A549 (cell line): ENCODE measurements around the gene GCC2. TPM values are rescaled to one million over a fixed set of nuclear protein-coding genes. Genes with fewer than 3 reads are reported as not detected.

Experiments used
- ATAC-seq, 2 experiments: fragments of 200-7000 bp in 1 of 2; fragments of >200 bp in 1 of 2; cut with Nextera tagmentation in 1 of 2; cut with Tn5 transposase in 1 of 2; 3 replicates each; pipeline versions ENCODE4 v1.8.0 to v1.9.1; 2018 to 2020; ENCODE audit warnings: mild to moderate bottlenecking in 1 of 2, moderate library complexity in 1 of 2
- CTCF ChIA-PET: fragments of 300-600 bp; sonication (Branson Sonifier 250); formaldehyde crosslinking; extraction: SDS; loops from one replicate; lab custom pipeline; 2021; ENCODE audit warnings: antibody characterized with exemption, inconsistent platforms; lab: Yijun Ruan, JAX
- POLR2A ChIA-PET: fragments of 350-600 bp; formaldehyde crosslinking; extraction: SDS; loops from one replicate; lab custom pipeline; 2021; ENCODE audit warnings: antibody characterized with exemption, inconsistent platforms; lab: Yijun Ruan, JAX
- DNase-seq, 2 experiments: peaks; one replicate each; pipeline versions ENCODE4 v3.0.0 to v3.0.0-alpha.2; 2011 to 2016; ENCODE audit warnings: low read depth in 1 of 2, low spot score in 1 of 2
- FAIRE-seq: peaks from 2 replicates; lab custom pipeline; 2011; peaks lifted over from hg19 to GRCh38; lab: Jason Lieb, UNC
- H3K27ac ChIP-seq, 2 experiments: fragments of >200 bp; sonication (Bioruptor Twin); formaldehyde crosslinking; 3 replicates each; pipeline ENCODE4 v1.5.1; 2016 to 2017
- H3K4me1 ChIP-seq: fragments of >200 bp; sonication (Bioruptor Twin); formaldehyde crosslinking; 3 replicates; pipeline ENCODE4 v1.6.1; 2016
- H3K4me2 ChIP-seq: fragments of >200 bp; sonication (Bioruptor Twin); formaldehyde crosslinking; 3 replicates; pipeline ENCODE4 v1.6.1; 2016
- H3K4me3 ChIP-seq: fragments of >200 bp; sonication (Bioruptor Twin); formaldehyde crosslinking; 3 replicates; pipeline ENCODE4 v1.5.1; 2016
- H3K9me3 ChIP-seq: fragments of >200 bp; sonication (Bioruptor Twin); formaldehyde crosslinking; 3 replicates; pipeline ENCODE4 v1.6.1; 2016
- CBX2 ChIP-seq: fragments of 200-600 bp; sonication (generic); IDR thresholded peaks from 2 replicates; pipeline ENCODE4 v1.6.1; 2016; ENCODE audit warnings: low read depth, mild to moderate bottlenecking, borderline replicate concordance
- CBX8 ChIP-seq: fragments of 200-600 bp; sonication (generic); IDR thresholded peaks from 2 replicates; pipeline ENCODE4 v1.6.1; 2016
- E2F6 ChIP-seq: IDR thresholded peaks from 2 replicates; pipeline ENCODE4 v1.6.1; 2012; ENCODE audit warnings: low read depth, borderline replicate concordance
- EHF ChIP-seq: fragments of 250-450 bp; sonication (Bioruptor Pico); IDR thresholded peaks from 2 replicates; pipeline ENCODE4 v1.5.0; 2020; ENCODE audit warnings: mild to moderate bottlenecking
- EHMT2 ChIP-seq: fragments of 200-600 bp; sonication (generic); IDR thresholded peaks from 2 replicates; pipeline ENCODE4 v1.6.1; 2016; ENCODE audit warnings: antibody characterized with exemption, low read depth, mild to moderate bottlenecking, moderate library complexity
- EP300 ChIP-seq, 2 experiments: fragments of >200 bp; sonication (Bioruptor Twin); formaldehyde crosslinking; IDR thresholded peaks; 2 replicates in 1 of 2; 3 replicates in 1 of 2; pipeline ENCODE4 v1.6.1; 2016 to 2017
- ESRRA ChIP-seq: fragments of 150-350 bp; IDR thresholded peaks from 2 replicates; pipeline ENCODE4 v1.6.1; 2014; ENCODE audit warnings: mild to moderate bottlenecking, low read length, borderline replicate concordance
- FOSB ChIP-seq: fragments of 250-450 bp; sonication (Bioruptor Pico); IDR thresholded peaks from 2 replicates; pipeline ENCODE4 v1.5.0; 2020; ENCODE audit warnings: mild to moderate bottlenecking, moderate library complexity
- GATA3 ChIP-seq: IDR thresholded peaks from 2 replicates; pipeline ENCODE4 v1.6.1; 2012; ENCODE audit warnings: borderline replicate concordance
- HMGXB4 ChIP-seq: fragments of 250-450 bp; sonication (Bioruptor Pico); IDR thresholded peaks from 2 replicates; pipeline ENCODE4 v1.5.0; 2021; ENCODE audit warnings: mild to moderate bottlenecking, moderate library complexity, borderline replicate concordance
- HOXA7 ChIP-seq: fragments of 250-450 bp; sonication (Bioruptor Pico); IDR thresholded peaks from 2 replicates; pipeline ENCODE4 v1.5.0; 2020; ENCODE audit warnings: mild to moderate bottlenecking, moderate library complexity
- HOXB13 ChIP-seq: fragments of 250-450 bp; sonication (Bioruptor Pico); IDR thresholded peaks from 2 replicates; pipeline ENCODE4 v1.5.0; 2020; ENCODE audit warnings: low read depth, mild to moderate bottlenecking, moderate library complexity
- HOXB5 ChIP-seq: fragments of 250-450 bp; sonication (Bioruptor Pico); IDR thresholded peaks from 2 replicates; pipeline ENCODE4 v1.5.0; 2020; ENCODE audit warnings: mild to moderate bottlenecking, moderate library complexity
- JUN ChIP-seq, 2 experiments: fragments of >200 bp; sonication (Bioruptor Twin); formaldehyde crosslinking; IDR thresholded peaks; 2 replicates in 1 of 2; 3 replicates in 1 of 2; pipeline ENCODE4 v1.6.1; 2016 to 2017
- JUNB ChIP-seq: fragments of >200 bp; sonication (Bioruptor Twin); formaldehyde crosslinking; IDR thresholded peaks from 2 replicates; pipeline ENCODE4 v1.6.1; 2016
- KDM1A ChIP-seq: fragments of 200-600 bp; sonication (generic); IDR thresholded peaks from 2 replicates; pipeline ENCODE4 v1.6.1; 2016; ENCODE audit warnings: low read depth, mild to moderate bottlenecking
- MAZ ChIP-seq: fragments of 150-350 bp; IDR thresholded peaks from 2 replicates; pipeline ENCODE4 v1.6.1; 2014; ENCODE audit warnings: antibody characterized with exemption, low read depth, low read length, borderline replicate concordance
- NPAS2 ChIP-seq: fragments of 250-450 bp; sonication (Bioruptor Pico); IDR thresholded peaks from 2 replicates; pipeline ENCODE4 v1.8.0; 2022; ENCODE audit warnings: mild to moderate bottlenecking, moderate library complexity, borderline replicate concordance
- PBX3 ChIP-seq: IDR thresholded peaks from 2 replicates; pipeline ENCODE4 v1.6.1; 2012
- POLR2A ChIP-seq: IDR thresholded peaks from 2 replicates; pipeline ENCODE4 v1.6.1; 2012; ENCODE audit warnings: mild to moderate bottlenecking, low read length
- RNF2 ChIP-seq: fragments of 200-600 bp; sonication (generic); IDR thresholded peaks from 2 replicates; pipeline ENCODE4 v1.6.1; 2016; ENCODE audit warnings: low read depth, mild to moderate bottlenecking, antibody characterized with exemption, moderate library complexity, borderline replicate concordance
- SMC3 ChIP-seq: fragments of >200 bp; sonication (Bioruptor Twin); formaldehyde crosslinking; IDR thresholded peaks from 3 replicates; pipeline ENCODE4 v1.6.1; 2018; ENCODE audit warnings: inconsistent platforms
- TFCP2L1 ChIP-seq: fragments of 250-450 bp; sonication (Bioruptor Pico); IDR thresholded peaks from 2 replicates; pipeline ENCODE4 v1.5.0; 2021; ENCODE audit warnings: mild to moderate bottlenecking
- ZC3H11A ChIP-seq: fragments of 450-650 bp; IDR thresholded peaks from 2 replicates; pipeline ENCODE4 v1.6.1; 2014; ENCODE audit warnings: antibody characterized with exemption, mild to moderate bottlenecking
- ZFP36 ChIP-seq: fragments of 450-650 bp; IDR thresholded peaks from 2 replicates; pipeline ENCODE4 v1.6.1; 2014; ENCODE audit warnings: borderline replicate concordance; ENCODE audit not compliant: partially characterized antibody
- ZSCAN20 ChIP-seq: fragments of 250-450 bp; sonication (Bioruptor Pico); IDR thresholded peaks from 2 replicates; pipeline ENCODE4 v1.8.0; 2022; ENCODE audit warnings: mild to moderate bottlenecking, moderate library complexity
- WGBS: methylation state at CpG from one replicate; pipeline ENCODE4 v1.1.6; 2017; ENCODE audit errors: missing lambda C conversion rate; 5-methylcytosine and 5-hydroxymethylcytosine counted together
- polyA plus RNA-seq, 4 experiments: library from polyadenylated mRNA; depleted of rRNA in 3 of 4; stranded (reverse); fragments of >200 nt; fragmentation: RNase III in 1 of 4; extraction: RNeasy Plus Mini Kit Qiagen cat#74134 plus additional on column Dnase treatment in 1 of 4; gene quantifications; 2 replicates in 3 of 4; 3 replicates in 1 of 4; pipeline ENCODE4 v1.2.3, GENCODE V29; 2011 to 2017
- TF ChIP-seq, protein P1 (sequence below): fragments of >200 bp; sonication (Bioruptor Twin); formaldehyde crosslinking; IDR thresholded peaks from 3 replicates; pipeline ENCODE4 v1.5.1; 2016
- TF ChIP-seq, protein P2 (sequence below): fragments of 250-450 bp; sonication (Bioruptor Pico); IDR thresholded peaks from 2 replicates; pipeline ENCODE4 v1.5.0; 2020; ENCODE audit warnings: low read depth, mild to moderate bottlenecking, moderate library complexity
- TF ChIP-seq, protein P3 (sequence below): fragments of 200-600 bp; sonication (generic); IDR thresholded peaks from 2 replicates; pipeline ENCODE4 v1.6.1; 2016; ENCODE audit warnings: antibody characterized with exemption, mild to moderate bottlenecking, moderate library complexity
- TF ChIP-seq, protein P4 (sequence below): IDR thresholded peaks from 2 replicates; pipeline ENCODE4 v1.6.1; 2012

Gene GCC2
- polyA plus RNA-seq, 2 of the 4 experiments (the other 2 are of a cell fraction) = 13.6 to 30.1 TPM

DNA sequence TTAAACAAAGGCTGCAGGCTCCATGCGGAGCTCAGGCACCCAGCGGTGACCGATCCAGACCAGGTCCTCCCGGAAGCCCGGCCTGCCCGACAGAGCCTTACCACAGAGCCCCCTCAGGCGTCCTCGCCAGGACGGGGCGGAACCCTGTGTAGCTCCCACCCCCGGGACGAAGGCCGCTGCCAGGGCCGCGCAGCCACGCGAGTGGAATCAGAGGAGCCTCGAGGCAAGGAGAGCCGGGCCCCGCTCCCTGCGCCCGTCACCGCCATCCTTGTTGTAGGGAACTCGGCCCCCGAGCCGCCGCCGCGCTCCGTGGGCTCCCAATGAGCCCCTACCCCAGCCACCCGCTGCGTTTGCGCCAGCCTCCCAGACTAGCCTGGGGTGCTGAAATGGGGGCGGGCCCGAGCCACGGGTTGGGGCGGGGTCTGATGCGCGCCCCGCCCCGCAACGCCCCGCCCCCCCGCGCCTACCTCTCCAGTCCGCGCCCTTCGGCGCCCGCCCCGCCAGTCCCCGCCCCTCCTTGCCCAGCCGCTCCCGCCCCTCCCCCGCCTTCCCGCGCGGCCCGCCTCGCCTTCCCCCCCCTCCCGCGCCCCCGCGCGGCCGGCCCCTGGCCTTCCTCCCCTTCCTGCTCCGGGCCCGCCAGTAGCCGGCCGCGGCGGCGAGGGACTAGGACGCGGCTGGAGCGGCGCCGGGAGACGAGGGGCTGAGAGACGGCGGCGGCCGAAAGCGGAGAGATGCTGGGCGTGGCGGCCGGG, 85.0 kb downstream of the GCC2 start, which contains the start of gene LIMS1:
Gene LIMS1 (plus strand): TSS at position 639 of the 752 bp plus-strand sequence. CDS start 93 bp downstream, at position 732.
- H3K4me3 ChIP-seq = peak within 1 kb of the TSS; percentile 70
- peak within 1 kb of the TSS; percentile 97 to 99 for H3K27ac ChIP-seq
- H3K4me1 ChIP-seq = peaks cover 47% of the 10 kb centered on the region
- FAIRE-seq (no peak), DNase-seq (peak; percentile 85 to 94), ATAC-seq (peak; percentile 95 to 98)
- H3K4me2 ChIP-seq = peak within 1 kb of the TSS; percentile 83
- CTCF ChIA-PET = interaction anchor here (0.6 to 5.0 kb wide), 8 partner anchors 9 to 350 kb away, joined by 3 to 25 read pairs (median 6); no protein-coding TSS in a partner anchor
- POLR2A ChIA-PET = interaction anchor here (0.6 to 3.1 kb wide), 19 partner anchors 8 to 183 kb away, joined by 3 to 30 read pairs (median 5); partner anchors contain the start of gene GCC2
- H3K9me3 ChIP-seq = no peaks in the 10 kb centered on the region
- 0% methylated on average over 22 of the region's 87 CpGs for WGBS
- TF ChIP-seq HOXB5 (CRISPR knock-in tag) (no peak), JUNB (no peak), ZSCAN20 (CRISPR knock-in tag) (no peak), HMGXB4 (CRISPR knock-in tag) (no peak), NPAS2 (CRISPR knock-in tag) (no peak), CBX2 (no peak), POLR2A (peak; percentile 87), ZC3H11A (no peak), RNF2 (no peak), EP300 (IDR thresholded peaks at IDR 0.05) (peak in 1 of 2 experiments; percentile 12; a peak in 1 of 5 replicates), TFCP2L1 (CRISPR knock-in tag) (peak; percentile 79; the same call in 1 of the 2 replicates), SMC3 (peak; percentile 22; the same call in 2 of the 3 replicates), CBX8 (no peak), HOXA7 (CRISPR knock-in tag) (no peak), HOXB13 (CRISPR knock-in tag) (0 out of 2 replicates have a peak, but pooled peaks have one; percentile 43), ESRRA (no peak), FOSB (CRISPR knock-in tag) (no peak), MAZ (no peak), EHMT2 (no peak), E2F6 (peak; percentile 72; the same call in 1 of the 2 replicates), GATA3 (no peak), EHF (no peak), ZFP36 (no peak), PBX3 (no peak), JUN (IDR thresholded peaks at IDR 0.05) (peak in 1 of 2 experiments; percentile 94; a peak in 4 of 5 replicates), KDM1A (no peak)
- TF ChIP-seq, protein P1, sequence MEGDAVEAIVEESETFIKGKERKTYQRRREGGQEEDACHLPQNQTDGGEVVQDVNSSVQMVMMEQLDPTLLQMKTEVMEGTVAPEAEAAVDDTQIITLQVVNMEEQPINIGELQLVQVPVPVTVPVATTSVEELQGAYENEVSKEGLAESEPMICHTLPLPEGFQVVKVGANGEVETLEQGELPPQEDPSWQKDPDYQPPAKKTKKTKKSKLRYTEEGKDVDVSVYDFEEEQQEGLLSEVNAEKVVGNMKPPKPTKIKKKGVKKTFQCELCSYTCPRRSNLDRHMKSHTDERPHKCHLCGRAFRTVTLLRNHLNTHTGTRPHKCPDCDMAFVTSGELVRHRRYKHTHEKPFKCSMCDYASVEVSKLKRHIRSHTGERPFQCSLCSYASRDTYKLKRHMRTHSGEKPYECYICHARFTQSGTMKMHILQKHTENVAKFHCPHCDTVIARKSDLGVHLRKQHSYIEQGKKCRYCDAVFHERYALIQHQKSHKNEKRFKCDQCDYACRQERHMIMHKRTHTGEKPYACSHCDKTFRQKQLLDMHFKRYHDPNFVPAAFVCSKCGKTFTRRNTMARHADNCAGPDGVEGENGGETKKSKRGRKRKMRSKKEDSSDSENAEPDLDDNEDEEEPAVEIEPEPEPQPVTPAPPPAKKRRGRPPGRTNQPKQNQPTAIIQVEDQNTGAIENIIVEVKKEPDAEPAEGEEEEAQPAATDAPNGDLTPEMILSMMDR = no peak
- TF ChIP-seq, protein P2, sequence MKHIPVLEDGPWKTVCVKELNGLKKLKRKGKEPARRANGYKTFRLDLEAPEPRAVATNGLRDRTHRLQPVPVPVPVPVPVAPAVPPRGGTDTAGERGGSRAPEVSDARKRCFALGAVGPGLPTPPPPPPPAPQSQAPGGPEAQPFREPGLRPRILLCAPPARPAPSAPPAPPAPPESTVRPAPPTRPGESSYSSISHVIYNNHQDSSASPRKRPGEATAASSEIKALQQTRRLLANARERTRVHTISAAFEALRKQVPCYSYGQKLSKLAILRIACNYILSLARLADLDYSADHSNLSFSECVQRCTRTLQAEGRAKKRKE = no peak
- TF ChIP-seq, protein P3, sequence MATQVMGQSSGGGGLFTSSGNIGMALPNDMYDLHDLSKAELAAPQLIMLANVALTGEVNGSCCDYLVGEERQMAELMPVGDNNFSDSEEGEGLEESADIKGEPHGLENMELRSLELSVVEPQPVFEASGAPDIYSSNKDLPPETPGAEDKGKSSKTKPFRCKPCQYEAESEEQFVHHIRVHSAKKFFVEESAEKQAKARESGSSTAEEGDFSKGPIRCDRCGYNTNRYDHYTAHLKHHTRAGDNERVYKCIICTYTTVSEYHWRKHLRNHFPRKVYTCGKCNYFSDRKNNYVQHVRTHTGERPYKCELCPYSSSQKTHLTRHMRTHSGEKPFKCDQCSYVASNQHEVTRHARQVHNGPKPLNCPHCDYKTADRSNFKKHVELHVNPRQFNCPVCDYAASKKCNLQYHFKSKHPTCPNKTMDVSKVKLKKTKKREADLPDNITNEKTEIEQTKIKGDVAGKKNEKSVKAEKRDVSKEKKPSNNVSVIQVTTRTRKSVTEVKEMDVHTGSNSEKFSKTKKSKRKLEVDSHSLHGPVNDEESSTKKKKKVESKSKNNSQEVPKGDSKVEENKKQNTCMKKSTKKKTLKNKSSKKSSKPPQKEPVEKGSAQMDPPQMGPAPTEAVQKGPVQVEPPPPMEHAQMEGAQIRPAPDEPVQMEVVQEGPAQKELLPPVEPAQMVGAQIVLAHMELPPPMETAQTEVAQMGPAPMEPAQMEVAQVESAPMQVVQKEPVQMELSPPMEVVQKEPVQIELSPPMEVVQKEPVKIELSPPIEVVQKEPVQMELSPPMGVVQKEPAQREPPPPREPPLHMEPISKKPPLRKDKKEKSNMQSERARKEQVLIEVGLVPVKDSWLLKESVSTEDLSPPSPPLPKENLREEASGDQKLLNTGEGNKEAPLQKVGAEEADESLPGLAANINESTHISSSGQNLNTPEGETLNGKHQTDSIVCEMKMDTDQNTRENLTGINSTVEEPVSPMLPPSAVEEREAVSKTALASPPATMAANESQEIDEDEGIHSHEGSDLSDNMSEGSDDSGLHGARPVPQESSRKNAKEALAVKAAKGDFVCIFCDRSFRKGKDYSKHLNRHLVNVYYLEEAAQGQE = no peak
- TF ChIP-seq, protein P4, sequence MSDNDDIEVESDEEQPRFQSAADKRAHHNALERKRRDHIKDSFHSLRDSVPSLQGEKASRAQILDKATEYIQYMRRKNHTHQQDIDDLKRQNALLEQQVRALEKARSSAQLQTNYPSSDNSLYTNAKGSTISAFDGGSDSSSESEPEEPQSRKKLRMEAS = peak; percentile 83
